GM23248 (cell line): Measurements from ENCODE around the gene CELA2A.

ENCODE experiments used
- EZH2 ChIP-seq: fragments of 200-600 bp; sonication (generic); IDR thresholded peaks from 2 replicates; pipeline ENCODE4 v1.6.1; 2018; ENCODE audit warnings: antibody characterized with exemption, mild to moderate bottlenecking; ENCODE audit not compliant: insufficient read depth, poor library complexity, severe bottlenecking
- EZH2phosphoT487 ChIP-seq: fragments of 200-600 bp; sonication (generic); IDR thresholded peaks from 2 replicates; pipeline ENCODE4 v1.6.1; 2018; ENCODE audit warnings: antibody characterized with exemption, moderate library complexity, mild to moderate bottlenecking, low read depth; ENCODE audit not compliant: insufficient read depth

GRCh38 chr1:15488371-15488770 is 31.8 kb downstream of the CELA2A start:
- TF ChIP-seq EZH2, result no peak
- TF ChIP-seq EZH2phosphoT487, result no peak
